ENCODE results near the gene NEURL1. TPM values are rescaled to one million over a fixed set of nuclear protein-coding genes. Genes with fewer than 3 reads are reported as not detected.

The NEURL1 gene
- total and polyA plus RNA-seq, 2 donors (not counting 3 experiments of a cell fraction or from before 2014, with no cell fraction given) = 0.06 to 0.22 TPM

- Histone ChIP-seq H3K36me3 (ENCODE audit: control insufficient read depth in 2 of 2, extremely low read depth in 1 of 2, insufficient read depth in 2 of 2, low read length in 2 of 2) (no peaks in the 10 kb centered on the region), H3K79me2 (ENCODE audit: control insufficient read depth, insufficient read depth, low read length) (no peaks in the 10 kb centered on the region), H3K4me3 (replicated peaks in 1 of 3; ENCODE audit: insufficient read depth in 1 of 3, low read depth in 1 of 3, low read length in 3 of 3) (no peak overlapping the region), H3K4me2 (ENCODE audit: insufficient read depth, low read length) (no peak overlapping the region), H3K27me3 (ENCODE audit: control insufficient read depth in 2 of 2, insufficient read depth in 2 of 2, low read length in 2 of 2) (peaks cover 5 to 9% of the 10 kb centered on the region in 2 experiments), H3K9me1 (replicated peaks; ENCODE audit: control insufficient read depth, extremely low read depth, insufficient read depth, low read length) (no peaks in the 10 kb centered on the region), H3K9ac (replicated peaks; ENCODE audit: extremely low read depth, insufficient read depth, low read length) (no peak overlapping the region), H3K4me1 (ENCODE audit: control insufficient read depth, extremely low read depth, insufficient read depth, low read length) (peaks cover 4% of the 10 kb centered on the region), H2AFZ (ENCODE audit: low read depth, low read length) (no peak overlapping the region), H3K9me3 (replicated peaks; ENCODE audit: control insufficient read depth, insufficient read depth, low read length) (no peaks in the 10 kb centered on the region), H3K27ac (ENCODE audit: insufficient read depth, low read depth, low read length) (no peak overlapping the region), H4K20me1 (replicated peaks; ENCODE audit: control insufficient read depth, extremely low read depth, insufficient read depth, low read length) (no peaks in the 10 kb centered on the region)
- DNase-seq (ENCODE audit: low read depth, low spot score) = no peak
- no peak for TF ChIP-seq EZH2 (IDR thresholded peaks at IDR 0.05; ENCODE audit: borderline replicate concordance, low read depth, low read length, severe bottlenecking)
- no peak for TF ChIP-seq CTCF (IDR thresholded peaks at IDR 0.05; ENCODE audit: extremely low read depth in 1 of 2, insufficient read depth in 1 of 2, low read depth in 1 of 2, low read length in 2 of 2)
- TF ChIP-seq FOS (IDR thresholded peaks at IDR 0.05; ENCODE audit: borderline replicate concordance, insufficient read depth, low read length) = no peak
- no peak for TF ChIP-seq GATA2 (IDR thresholded peaks at IDR 0.05; ENCODE audit: insufficient read depth, insufficient read length, low read depth, low read length)
- TF ChIP-seq POLR2AphosphoS5 (IDR thresholded peaks at IDR 0.05; ENCODE audit: insufficient read depth, low read depth, low read length) = no peak
- TF ChIP-seq POLR2A (IDR thresholded peaks at IDR 0.05; ENCODE audit: low read depth, low read length) = no peak
- TF ChIP-seq JUN (IDR thresholded peaks at IDR 0.05; ENCODE audit: borderline replicate concordance, insufficient read depth, insufficient read length, low read depth) = no peak
- TF ChIP-seq MAX (IDR thresholded peaks at IDR 0.05; ENCODE audit: insufficient read depth, insufficient read length) = no peak
- no peak for TF ChIP-seq MYC (IDR thresholded peaks at IDR 0.05; ENCODE audit: low read depth, low read length)
- intact Hi-C loops (cut with micrococcal nuclease) = no loop called here
- POLR2A ChIA-PET = no interaction called here
- no TSS peak for BruUV-seq (replicated peaks)
- no peak for FAIRE-seq
- CTCF ChIA-PET = interaction anchor here (1.0 to 2.2 kb wide), 5 partner anchors 9 to 53 kb away, joined by 3 to 10 read pairs (median 5); no protein-coding TSS in a partner anchor
- dilution Hi-C loops (cut with MboI; ENCODE audit: extremely low pct_ligation_motif_present, low sequenced_read_pairs) = no loop called here
Observed at GRCh38 chr10:103539751-103540150, 46.2 kb downstream of the NEURL1 start.

Measured in endothelial cell of umbilical vein (primary cell).